Measurements from ENCODE around the gene ISY1.

DNA sequence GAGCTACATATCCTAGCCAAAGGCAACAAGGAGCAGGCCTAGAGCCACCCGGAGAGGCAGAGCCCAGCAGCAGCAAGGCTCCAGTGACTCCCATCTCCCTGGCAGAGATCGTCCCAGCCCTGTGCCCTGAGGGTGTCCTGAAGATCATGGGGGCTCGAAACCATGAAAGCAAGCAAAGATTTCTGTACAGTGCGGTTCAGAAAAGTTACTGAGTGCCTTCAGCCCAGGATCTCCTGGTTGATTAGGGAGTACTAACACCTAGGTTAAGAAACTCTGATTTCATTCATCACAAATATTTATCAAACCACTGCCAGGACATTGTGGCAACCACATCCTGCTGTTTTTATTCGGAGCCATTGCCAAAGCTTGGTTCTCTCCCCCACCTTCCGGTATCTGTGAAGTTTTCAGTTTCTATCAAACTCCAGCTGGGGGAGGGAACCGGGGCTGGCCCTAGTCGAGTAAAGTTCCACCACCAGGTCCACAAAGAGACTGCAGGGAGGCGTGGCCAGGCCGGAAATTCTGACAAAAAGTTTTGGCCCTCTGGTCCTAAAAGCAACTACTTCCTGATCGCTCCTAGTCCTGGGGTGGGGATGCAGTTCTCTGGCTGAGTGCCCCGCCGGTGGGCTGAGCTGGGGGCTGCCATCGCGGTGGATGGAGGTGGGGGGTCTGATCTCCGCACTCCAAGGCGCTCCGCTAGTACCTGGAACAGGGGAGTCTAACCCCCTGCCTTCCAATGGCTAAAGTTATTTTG lies 40.4 kb downstream of the ISY1 start:
- TF ChIP-seq JUND (IDR thresholded peaks at IDR 0.05) (peak in 1 of 2 donors; percentile 56), SP1 (IDR thresholded peaks at IDR 0.05) (peak; percentile 90), YY1 (IDR thresholded peaks at IDR 0.05) (peak; percentile 86), MAX (IDR thresholded peaks at IDR 0.05) (peak; percentile 99), TAF1 (conservative IDR thresholded peaks at IDR 0.05) (peak; percentile 78), FOXA1 (IDR thresholded peaks at IDR 0.05) (no peak), ZBTB33 (IDR thresholded peaks at IDR 0.05) (peak; percentile 72)
- TF ChIP-seq, protein P1, sequence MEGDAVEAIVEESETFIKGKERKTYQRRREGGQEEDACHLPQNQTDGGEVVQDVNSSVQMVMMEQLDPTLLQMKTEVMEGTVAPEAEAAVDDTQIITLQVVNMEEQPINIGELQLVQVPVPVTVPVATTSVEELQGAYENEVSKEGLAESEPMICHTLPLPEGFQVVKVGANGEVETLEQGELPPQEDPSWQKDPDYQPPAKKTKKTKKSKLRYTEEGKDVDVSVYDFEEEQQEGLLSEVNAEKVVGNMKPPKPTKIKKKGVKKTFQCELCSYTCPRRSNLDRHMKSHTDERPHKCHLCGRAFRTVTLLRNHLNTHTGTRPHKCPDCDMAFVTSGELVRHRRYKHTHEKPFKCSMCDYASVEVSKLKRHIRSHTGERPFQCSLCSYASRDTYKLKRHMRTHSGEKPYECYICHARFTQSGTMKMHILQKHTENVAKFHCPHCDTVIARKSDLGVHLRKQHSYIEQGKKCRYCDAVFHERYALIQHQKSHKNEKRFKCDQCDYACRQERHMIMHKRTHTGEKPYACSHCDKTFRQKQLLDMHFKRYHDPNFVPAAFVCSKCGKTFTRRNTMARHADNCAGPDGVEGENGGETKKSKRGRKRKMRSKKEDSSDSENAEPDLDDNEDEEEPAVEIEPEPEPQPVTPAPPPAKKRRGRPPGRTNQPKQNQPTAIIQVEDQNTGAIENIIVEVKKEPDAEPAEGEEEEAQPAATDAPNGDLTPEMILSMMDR (IDR thresholded peaks at IDR 0.05; ENCODE audit: low read depth, low read length, missing input control), result peak; percentile 37

All from liver (tissue), 3 donors.